Measurements from ENCODE around the gene IL37. TPM values are rescaled to one million over a fixed set of nuclear protein-coding genes. Genes with fewer than 3 reads are reported as not detected.
"Not testable (repeated sequence)": the region's sequence is repeated elsewhere in the genome, so short reads cannot be mapped to it uniquely, and the experiment has no call there.

IL37 gene
- total RNA-seq, 4 donors from 2014 or later, result not detected

GRCh38 chr2:112891385-112891831 is 19.6 kb upstream of the IL37 start:
- no peaks in the 10 kb centered on the region for H3K27me3 ChIP-seq
- no peaks in the 10 kb centered on the region for H3K36me3 ChIP-seq
- H3K4me1 ChIP-seq, result no peaks in the 10 kb centered on the region
- WGBS, 2 donors (ENCODE audit: low coverage in 1 of 2), result 72 to 77% methylated on average over 2 to 6 of the region's 6 CpGs
- no peaks in the 10 kb centered on the region for H3K9me3 ChIP-seq
- ATAC-seq, result no peak
- TF ChIP-seq EP300 (IDR thresholded peaks at IDR 0.05) (no peak), POLR2A (IDR thresholded peaks at IDR 0.05) (no peak), CTCF (IDR thresholded peaks at IDR 0.05) (no peak), POLR2AphosphoS5 (IDR thresholded peaks at IDR 0.05) (no peak)
- H3K27ac ChIP-seq, result no peak overlapping the region
- H3K4me3 ChIP-seq, result no peak overlapping the region

GRCh38 chr2:112893752-112894151 is 17.2 kb upstream of the IL37 start:
- H3K9me3 ChIP-seq, result no peaks in the 10 kb centered on the region
- no peak for ATAC-seq
- WGBS, 2 donors (ENCODE audit: low coverage in 1 of 2), result 69% methylated on average over 1 of the region's 2 CpGs; no CpG with 5 or more reads in 1 of the 2 donors
- H3K27ac ChIP-seq, result no peak overlapping the region
- no peaks in the 10 kb centered on the region for H3K36me3 ChIP-seq
- H3K4me3 ChIP-seq, result no peak overlapping the region
- H3K27me3 ChIP-seq, result no peaks in the 10 kb centered on the region
- no peaks in the 10 kb centered on the region for H3K4me1 ChIP-seq
- TF ChIP-seq CTCF (IDR thresholded peaks at IDR 0.05), result no peak

GRCh38 chr2:112896909-112897623 is 13.9 kb upstream of the IL37 start:
- no peaks in the 10 kb centered on the region for H3K36me3 ChIP-seq
- no peaks in the 10 kb centered on the region for H3K9me3 ChIP-seq
- no peak for ATAC-seq
- no peak overlapping the region for H3K27ac ChIP-seq
- TF ChIP-seq POLR2AphosphoS5 (IDR thresholded peaks at IDR 0.05), result no peak
- no peak for TF ChIP-seq POLR2A (IDR thresholded peaks at IDR 0.05)
- no peak for TF ChIP-seq CTCF (IDR thresholded peaks at IDR 0.05)
- TF ChIP-seq EP300 (IDR thresholded peaks at IDR 0.05), result no peak
- no peak overlapping the region for H3K4me3 ChIP-seq
- no peaks in the 10 kb centered on the region for H3K4me1 ChIP-seq
- WGBS, 2 donors (ENCODE audit: low coverage in 1 of 2), result 71 to 76% methylated on average over 7 to 8 of the region's 8 CpGs
- no peaks in the 10 kb centered on the region for H3K27me3 ChIP-seq

- ATAC-seq, result no peak
- TF ChIP-seq POLR2AphosphoS5 (IDR thresholded peaks at IDR 0.05) (no peak), EP300 (IDR thresholded peaks at IDR 0.05) (no peak), POLR2A (IDR thresholded peaks at IDR 0.05) (no peak), CTCF (IDR thresholded peaks at IDR 0.05) (no peak)
- Histone ChIP-seq H3K36me3 (no peaks in the 10 kb centered on the region), H3K4me3 (no peak overlapping the region), H3K27ac (no peak overlapping the region), H3K4me1 (no peaks in the 10 kb centered on the region), H3K27me3 (no peaks in the 10 kb centered on the region), H3K9me3 (no peaks in the 10 kb centered on the region)
- WGBS, 2 donors (ENCODE audit: low coverage in 1 of 2), result 77 to 95% methylated on average over 3 of the region's 3 CpGs
These were observed 13.4 kb upstream of the IL37 start for GRCh38 chr2:112897624-112897978.

GRCh38 chr2:112901431-112902065 is 9.4 kb upstream of the IL37 start:
- H3K27ac ChIP-seq, H3K4me3 ChIP-seq, ATAC-seq, H3K36me3 ChIP-seq, H3K27me3 ChIP-seq, H3K9me3 ChIP-seq, H3K4me1 ChIP-seq: not testable (repeated sequence)
- WGBS, 2 donors (ENCODE audit: low coverage in 1 of 2), result 72 to 91% methylated on average over 3 of the region's 3 CpGs

Data from gastroesophageal sphincter (tissue), 4 donors.